Panc1 (cell line): ENCODE measurements around the gene KRTAP2-1. TPM values are rescaled to one million over a fixed set of nuclear protein-coding genes. Genes with fewer than 3 reads are reported as not detected.

Experiments used
- ATAC-seq: fragments of 200-7000 bp; cut with Tn5 transposase; 2 replicates; pipeline ENCODE4 v1.9.1; 2020; ENCODE audit warnings: mild to moderate bottlenecking, moderate library complexity
- BruUV-seq: library from RNA; stranded (reverse); fragments of 400-500 nt; replicated peaks from 2 replicates; lab custom pipeline; 2021; lab: Mats Ljungman, UMichigan
- CTCF ChIA-PET: fragments of 300-600 bp; sonication (Branson Sonifier 250); formaldehyde crosslinking; loops from one replicate; lab custom pipeline; 2022; ENCODE audit warnings: antibody characterized with exemption; lab: Charles Lee
- POLR2A ChIA-PET: fragments of 300-600 bp; sonication (Branson Sonifier 250); formaldehyde crosslinking; loops from one replicate; lab custom pipeline; 2022; ENCODE audit warnings: antibody characterized with exemption; lab: Charles Lee
- DNase-seq: peaks from one replicate; pipeline ENCODE4 v3.0.0-alpha.2; 2010; ENCODE audit warnings: low read depth, low spot score
- H3K27ac ChIP-seq: 2 replicates; pipeline ENCODE4 v1.5.1; 2011; ENCODE audit warnings: mild to moderate bottlenecking, low read length, inconsistent platforms
- H3K27me3 ChIP-seq: fragments of 200-500 bp; sonication (Bioruptor generic); 2 replicates; pipeline ENCODE4 v1.6.0; 2014; ENCODE audit warnings: low read length, inconsistent platforms; ENCODE audit not compliant: control insufficient read depth, insufficient read depth
- H3K36me3 ChIP-seq: fragments of 200-500 bp; sonication (Bioruptor generic); 2 replicates; pipeline ENCODE4 v1.5.1; 2014; ENCODE audit warnings: inconsistent platforms, mild to moderate bottlenecking, low read length, moderate library complexity; ENCODE audit not compliant: control insufficient read depth, insufficient read depth
- H3K4me1 ChIP-seq: 2 replicates; pipeline ENCODE4 v1.5.1; 2011; ENCODE audit warnings: inconsistent platforms, mild to moderate bottlenecking, low read length, moderate library complexity; ENCODE audit not compliant: control insufficient read depth, insufficient read depth
- H3K4me3 ChIP-seq, 2 experiments: 2 replicates each; pipeline ENCODE4 v1.5.1; 2011 to 2012; ENCODE audit warnings: low read depth in 2 of 2, low read length in 2 of 2, mild to moderate bottlenecking in 2 of 2, inconsistent platforms in 1 of 2, moderate library complexity in 1 of 2
- H3K9me3 ChIP-seq: fragments of 200-500 bp; sonication (Bioruptor generic); 2 replicates; pipeline ENCODE4 v1.5.1; 2014; ENCODE audit warnings: low read depth, mild to moderate bottlenecking, inconsistent platforms, low read length, moderate library complexity; ENCODE audit not compliant: control insufficient read depth, insufficient read depth
- POLR2AphosphoS5 ChIP-seq: IDR thresholded peaks from 2 replicates; pipeline ENCODE4 v1.6.1; 2012; ENCODE audit warnings: mild to moderate bottlenecking, low read depth, low read length, moderate library complexity
- SIN3A ChIP-seq: IDR thresholded peaks from 2 replicates; pipeline ENCODE4 v1.6.1; 2012; ENCODE audit warnings: low read depth, mild to moderate bottlenecking, low read length, moderate library complexity, borderline replicate concordance; ENCODE audit not compliant: insufficient read depth
- TCF7L2 ChIP-seq: IDR thresholded peaks from 2 replicates; pipeline ENCODE4 v1.6.1; 2011; ENCODE audit warnings: mild to moderate bottlenecking, low read depth, low read length, inconsistent platforms
- in situ Hi-C: cut with HindIII; loops from 2 replicates; pipeline ENCODE4 v1.10.0; 2016; ENCODE audit warnings: low sequenced_read_pairs, low pct_unique_long_range_greater_than_20kb
- intact Hi-C: fragments of 100-400 bp; cut with micrococcal nuclease; formaldehyde crosslinking; loops from one replicate; pipeline ENCODE4 v1.10.0; 2022; ENCODE audit not compliant: unreplicated experiment
- total RNA-seq: library from RNA; stranded (reverse); gene quantifications from one replicate; pipeline ENCODE4 v1.2.1, GENCODE V29; 2021; ENCODE audit not compliant: unreplicated experiment
- TF ChIP-seq, protein P1 (sequence below): fragments of 450-650 bp; IDR thresholded peaks from 2 replicates; pipeline ENCODE4 v1.5.1; 2017; ENCODE audit warnings: mild to moderate bottlenecking
- TF ChIP-seq, protein P2 (sequence below), 2 experiments: IDR thresholded peaks; 2 replicates each; pipeline ENCODE4 v1.6.1; 2011 to 2012; ENCODE audit warnings: low read depth in 2 of 2, control low read depth in 1 of 2, low read length in 1 of 2, mild to moderate bottlenecking in 1 of 2, moderate library complexity in 1 of 2; ENCODE audit not compliant: insufficient read depth in 1 of 2

Gene KRTAP2-1
- total RNA-seq, 1 experiment from 2014 or later, result not detected

DNA sequence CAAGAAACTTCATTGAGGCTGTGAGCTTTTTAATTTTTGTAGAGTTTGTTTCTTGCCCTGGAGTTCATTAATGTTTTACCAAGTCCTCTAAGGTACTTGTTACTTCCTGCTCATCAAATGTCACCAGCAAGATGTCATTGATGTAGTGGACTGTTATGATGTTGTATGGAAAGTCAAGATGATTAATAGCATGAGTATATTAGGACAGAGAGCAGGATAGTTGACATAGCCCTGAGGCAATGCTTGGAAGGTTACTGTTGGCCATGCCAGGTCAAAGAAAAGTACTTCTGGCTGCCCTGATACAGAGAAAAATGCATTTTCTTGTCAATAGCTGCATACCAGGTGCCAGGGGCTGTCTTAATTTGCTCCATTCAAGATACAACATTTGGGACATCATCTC lies 26.8 kb downstream of the KRTAP2-1 start:
- peaks cover 2% of the 10 kb centered on the region; the same call in 1 of the 2 replicates for H3K27me3 ChIP-seq
- in situ Hi-C loops, result no loop called here
- no peaks in the 10 kb centered on the region for H3K9me3 ChIP-seq
- H3K4me1 ChIP-seq, result no peaks in the 10 kb centered on the region
- no TSS peak for BruUV-seq
- ChIA-PET CTCF (no interaction called here), POLR2A (no interaction called here)
- DNase-seq (no peak), ATAC-seq (no peak)
- intact Hi-C loops, result no loop called here
- H3K36me3 ChIP-seq, result no peaks in the 10 kb centered on the region
- no peak overlapping the region for H3K27ac ChIP-seq
- TF ChIP-seq SIN3A, result no peak
- TF ChIP-seq, protein P1, sequence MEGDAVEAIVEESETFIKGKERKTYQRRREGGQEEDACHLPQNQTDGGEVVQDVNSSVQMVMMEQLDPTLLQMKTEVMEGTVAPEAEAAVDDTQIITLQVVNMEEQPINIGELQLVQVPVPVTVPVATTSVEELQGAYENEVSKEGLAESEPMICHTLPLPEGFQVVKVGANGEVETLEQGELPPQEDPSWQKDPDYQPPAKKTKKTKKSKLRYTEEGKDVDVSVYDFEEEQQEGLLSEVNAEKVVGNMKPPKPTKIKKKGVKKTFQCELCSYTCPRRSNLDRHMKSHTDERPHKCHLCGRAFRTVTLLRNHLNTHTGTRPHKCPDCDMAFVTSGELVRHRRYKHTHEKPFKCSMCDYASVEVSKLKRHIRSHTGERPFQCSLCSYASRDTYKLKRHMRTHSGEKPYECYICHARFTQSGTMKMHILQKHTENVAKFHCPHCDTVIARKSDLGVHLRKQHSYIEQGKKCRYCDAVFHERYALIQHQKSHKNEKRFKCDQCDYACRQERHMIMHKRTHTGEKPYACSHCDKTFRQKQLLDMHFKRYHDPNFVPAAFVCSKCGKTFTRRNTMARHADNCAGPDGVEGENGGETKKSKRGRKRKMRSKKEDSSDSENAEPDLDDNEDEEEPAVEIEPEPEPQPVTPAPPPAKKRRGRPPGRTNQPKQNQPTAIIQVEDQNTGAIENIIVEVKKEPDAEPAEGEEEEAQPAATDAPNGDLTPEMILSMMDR, result no peak
- no peak overlapping the region for H3K4me3 ChIP-seq

DNA sequence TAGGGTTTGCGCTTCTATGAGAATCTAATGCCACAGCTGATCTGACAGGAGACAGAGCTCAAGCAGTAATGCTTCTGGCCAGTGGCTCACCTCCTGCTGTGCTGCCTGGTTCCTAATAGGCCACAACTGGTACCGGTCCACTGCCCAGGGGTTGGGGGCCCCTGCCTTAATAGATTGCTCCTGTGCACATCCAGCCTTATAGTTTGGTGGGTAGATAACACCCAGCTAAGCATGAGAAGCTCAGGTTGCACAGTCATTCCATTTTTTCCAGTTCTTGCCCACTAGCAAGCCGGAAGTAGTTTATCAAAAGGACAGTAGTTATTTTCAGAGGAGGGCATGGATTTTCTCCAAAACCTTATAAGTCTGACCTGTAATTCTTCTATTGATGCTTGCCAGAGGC lies 27.7 kb downstream of the KRTAP2-1 start:
- intact Hi-C loops, result no loop called here
- no peak overlapping the region for H3K27ac ChIP-seq
- CTCF ChIA-PET, result no interaction called here

More for the DNA sequence above, 27.7 kb downstream of the KRTAP2-1 start:
- in situ Hi-C loops, result no loop called here
- ATAC-seq, result no peak
- Histone ChIP-seq H3K36me3 (no peaks in the 10 kb centered on the region), H3K4me1 (no peaks in the 10 kb centered on the region), H3K9me3 (no peaks in the 10 kb centered on the region), H3K27me3 (peaks cover 2% of the 10 kb centered on the region; the same call in 1 of the 2 replicates), H3K4me3 (no peak overlapping the region)
- BruUV-seq, result no TSS peak
- POLR2A ChIA-PET, result no interaction called here
- TF ChIP-seq TCF7L2 (no peak), SIN3A (no peak), POLR2AphosphoS5 (no peak)
- TF ChIP-seq, protein P1, result no peak
- TF ChIP-seq, protein P2, sequence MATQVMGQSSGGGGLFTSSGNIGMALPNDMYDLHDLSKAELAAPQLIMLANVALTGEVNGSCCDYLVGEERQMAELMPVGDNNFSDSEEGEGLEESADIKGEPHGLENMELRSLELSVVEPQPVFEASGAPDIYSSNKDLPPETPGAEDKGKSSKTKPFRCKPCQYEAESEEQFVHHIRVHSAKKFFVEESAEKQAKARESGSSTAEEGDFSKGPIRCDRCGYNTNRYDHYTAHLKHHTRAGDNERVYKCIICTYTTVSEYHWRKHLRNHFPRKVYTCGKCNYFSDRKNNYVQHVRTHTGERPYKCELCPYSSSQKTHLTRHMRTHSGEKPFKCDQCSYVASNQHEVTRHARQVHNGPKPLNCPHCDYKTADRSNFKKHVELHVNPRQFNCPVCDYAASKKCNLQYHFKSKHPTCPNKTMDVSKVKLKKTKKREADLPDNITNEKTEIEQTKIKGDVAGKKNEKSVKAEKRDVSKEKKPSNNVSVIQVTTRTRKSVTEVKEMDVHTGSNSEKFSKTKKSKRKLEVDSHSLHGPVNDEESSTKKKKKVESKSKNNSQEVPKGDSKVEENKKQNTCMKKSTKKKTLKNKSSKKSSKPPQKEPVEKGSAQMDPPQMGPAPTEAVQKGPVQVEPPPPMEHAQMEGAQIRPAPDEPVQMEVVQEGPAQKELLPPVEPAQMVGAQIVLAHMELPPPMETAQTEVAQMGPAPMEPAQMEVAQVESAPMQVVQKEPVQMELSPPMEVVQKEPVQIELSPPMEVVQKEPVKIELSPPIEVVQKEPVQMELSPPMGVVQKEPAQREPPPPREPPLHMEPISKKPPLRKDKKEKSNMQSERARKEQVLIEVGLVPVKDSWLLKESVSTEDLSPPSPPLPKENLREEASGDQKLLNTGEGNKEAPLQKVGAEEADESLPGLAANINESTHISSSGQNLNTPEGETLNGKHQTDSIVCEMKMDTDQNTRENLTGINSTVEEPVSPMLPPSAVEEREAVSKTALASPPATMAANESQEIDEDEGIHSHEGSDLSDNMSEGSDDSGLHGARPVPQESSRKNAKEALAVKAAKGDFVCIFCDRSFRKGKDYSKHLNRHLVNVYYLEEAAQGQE (IDR thresholded peaks at IDR 0.05; ENCODE audit: insufficient read depth in 1 of 2, low read depth in 2 of 2, low read length in 1 of 2), result no peak
- no peak for DNase-seq
